GM12873 (cell line): Measurements from ENCODE around the gene TMEM132E.

Source experiments
- CTCF ChIP-seq: IDR thresholded peaks from 2 replicates; pipeline ENCODE4 v1.5.1; 2012; ENCODE audit warnings: low read depth, mild to moderate bottlenecking, moderate library complexity, low read length, control low read depth; ENCODE audit not compliant: insufficient read depth; ENCODE audit errors: missing control alignments

The TMEM132E gene

DNA sequence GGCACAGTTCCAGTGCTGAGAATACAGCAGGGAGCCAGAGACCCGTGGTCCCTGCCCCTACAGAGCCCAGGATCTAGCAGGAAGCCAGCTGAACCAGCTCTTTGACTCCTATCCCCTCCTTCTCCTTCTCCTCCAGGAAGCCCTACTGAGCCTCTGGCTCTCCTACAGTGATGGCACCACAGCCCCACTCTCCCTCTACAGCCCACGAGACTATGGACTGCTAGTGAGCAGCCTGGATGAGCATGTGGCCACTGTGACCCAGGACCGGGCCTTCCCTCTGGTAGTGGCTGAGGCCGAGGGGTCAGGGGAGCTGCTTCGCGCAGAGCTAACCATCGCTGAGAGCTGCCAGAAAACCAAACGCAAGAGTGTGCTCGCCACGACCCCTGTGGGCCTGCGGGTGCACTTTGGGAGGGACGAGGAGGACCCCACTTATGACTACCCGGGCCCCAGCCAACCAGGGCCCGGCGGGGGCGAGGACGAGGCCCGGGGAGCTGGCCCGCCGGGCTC, 57.7 kb downstream of the TMEM132E start:
- TF ChIP-seq CTCF = no peak

- TF ChIP-seq CTCF = peak; percentile 90
Measured at GRCh38 chr17:34637548-34638525, 58.5 kb downstream of the TMEM132E start.

GRCh38 chr17:34638526-34639260, 59.3 kb downstream of the TMEM132E start:
- no peak for TF ChIP-seq CTCF

DNA sequence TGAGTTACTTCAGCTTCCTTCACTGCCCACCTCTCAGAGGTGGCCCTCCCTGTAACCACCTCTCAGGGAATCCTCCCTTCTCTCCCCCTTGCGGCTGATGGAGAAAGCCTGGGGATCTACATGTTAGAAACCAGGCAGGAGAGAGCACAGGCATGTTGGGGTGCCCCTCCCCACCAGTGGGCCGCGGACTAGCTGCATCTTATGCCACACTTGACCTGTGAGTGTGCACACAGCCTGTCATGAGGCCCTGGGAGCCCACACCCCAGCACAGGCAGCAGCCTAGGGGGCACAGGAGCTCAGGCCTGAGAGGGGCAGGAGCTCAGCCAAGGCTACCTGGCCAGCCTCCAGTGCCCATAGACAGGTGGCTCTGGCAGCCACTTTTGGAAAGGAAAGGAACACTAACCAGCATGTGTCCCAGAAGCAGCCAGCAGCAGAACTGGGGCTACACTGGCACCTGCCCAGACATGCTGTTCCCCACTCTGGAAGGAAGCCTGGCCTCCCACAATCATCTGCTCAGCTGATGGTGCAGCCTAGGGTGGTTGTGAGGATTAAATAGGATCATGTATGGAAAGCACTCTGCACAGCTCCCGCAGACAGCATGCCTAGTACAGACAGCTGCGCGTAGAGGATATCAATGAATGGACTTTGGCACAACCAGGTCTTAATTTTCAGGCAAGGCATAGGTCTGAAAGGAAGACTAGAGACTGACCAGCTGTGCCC, 60.5 kb downstream of the TMEM132E start:
- no peak for TF ChIP-seq CTCF

- TF ChIP-seq CTCF = no peak
Measured at GRCh38 chr17:34641368-34641767, 62.0 kb downstream of the TMEM132E start.

DNA sequence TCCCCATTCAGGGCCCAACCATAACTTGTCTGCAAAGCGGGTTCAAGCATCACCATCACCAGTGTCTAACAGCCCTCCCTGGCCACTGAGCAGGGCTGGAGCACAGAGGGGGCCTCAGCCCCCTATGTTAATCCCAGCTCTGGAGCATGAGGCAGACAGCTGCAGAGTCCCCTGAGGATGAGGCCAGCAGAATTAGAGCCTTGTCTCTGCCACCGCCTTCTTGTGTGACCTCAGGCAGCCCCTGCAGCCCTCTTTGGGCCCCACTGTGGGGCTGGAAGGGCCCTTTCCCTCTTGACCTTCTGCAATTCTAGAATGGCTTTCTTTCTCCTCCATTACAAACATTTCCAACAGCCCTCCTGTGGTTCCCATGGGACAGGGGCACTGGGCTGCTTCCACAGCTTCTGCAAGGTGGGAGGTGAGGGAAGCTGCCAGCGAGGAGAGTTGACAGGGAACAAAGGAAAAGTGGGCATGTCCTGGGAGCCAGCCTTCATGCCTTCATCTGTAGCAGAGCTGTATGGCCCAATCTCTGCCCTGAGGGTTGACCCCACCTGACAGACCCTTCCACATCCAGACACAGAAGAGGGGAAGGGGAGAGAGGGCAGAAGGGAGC, 65.7 kb downstream of the TMEM132E start:
- TF ChIP-seq CTCF = no peak
